CD4-positive, alpha-beta memory T cell (primary cell): ENCODE measurements around the gene LFNG. TPM values are rescaled to one million over a fixed set of nuclear protein-coding genes. Genes with fewer than 3 reads are reported as not detected.
A peak's percentile ranks its signal among the peaks of the same experiment; 100 is the strongest.

ENCODE experiments used
- CTCF ChIA-PET: fragments of 350-600 bp; sonication (Branson Sonifier 250); formaldehyde crosslinking; loops from one replicate; lab custom pipeline; 2021; ENCODE audit warnings: inconsistent platforms; ENCODE audit not compliant: partially characterized antibody; lab: Charles Lee
- POLR2A ChIA-PET: fragments of 350-600 bp; sonication (Branson Sonifier 250); formaldehyde crosslinking; loops from one replicate; lab custom pipeline; 2021; ENCODE audit not compliant: partially characterized antibody; lab: Charles Lee
- DNase-seq, 5 donors: peaks; one replicate each; pipeline versions ENCODE4 v3.0.0 to v3.0.0-alpha.2; 2020 to 2022; ENCODE audit warnings: mixed read lengths in 1 of 5
- H3K27ac ChIP-seq: one replicate; pipeline ENCODE4 v1.7.0; 2013; ENCODE audit warnings: low read depth, low read length
- H3K27me3 ChIP-seq: 2 replicates; pipeline ENCODE4 v1.7.0; 2013; ENCODE audit warnings: mild to moderate bottlenecking, low read length, moderate library complexity; ENCODE audit not compliant: insufficient read depth
- H3K36me3 ChIP-seq: 2 replicates; pipeline ENCODE4 v1.7.0; 2013; ENCODE audit warnings: mild to moderate bottlenecking, low read length, moderate library complexity; ENCODE audit not compliant: insufficient read depth
- H3K4me1 ChIP-seq: 2 replicates; pipeline ENCODE4 v1.7.0; 2013; ENCODE audit warnings: mild to moderate bottlenecking, low read length, moderate library complexity; ENCODE audit not compliant: insufficient read depth
- H3K4me3 ChIP-seq, 2 donors: one replicate each; pipeline ENCODE4 v1.7.0; 2013; ENCODE audit warnings: low read length in 2 of 2, mild to moderate bottlenecking in 1 of 2
- H3K9me3 ChIP-seq, 2 donors: one replicate each; pipeline ENCODE4 v1.7.0; 2013; ENCODE audit warnings: low read length in 2 of 2, control low read depth in 1 of 2; ENCODE audit not compliant: control insufficient read depth in 1 of 2
- H3K27ac Mint-ChIP-seq, 7 donors: one replicate each; pipeline ENCODE4 v1.8.0; 2020 to 2021; ENCODE audit warnings: mixed read lengths in 7 of 7, mild to moderate bottlenecking in 6 of 7, inconsistent platforms in 3 of 7, moderate library complexity in 3 of 7
- H3K27me3 Mint-ChIP-seq, 2 donors: one replicate each; pipeline ENCODE4 v1.8.0; 2020 to 2021; ENCODE audit warnings: mixed read lengths in 2 of 2
- H3K36me3 Mint-ChIP-seq, 2 donors: one replicate each; pipeline ENCODE4 v1.8.0; 2020 to 2021; ENCODE audit warnings: mixed read lengths in 2 of 2, inconsistent platforms in 1 of 2, mild to moderate bottlenecking in 1 of 2
- H3K4me1 Mint-ChIP-seq, 4 donors: one replicate each; pipeline ENCODE4 v1.8.0; 2020 to 2021; ENCODE audit warnings: mixed read lengths in 4 of 4, mild to moderate bottlenecking in 1 of 4
- H3K4me3 Mint-ChIP-seq, 8 donors: one replicate each; pipeline ENCODE4 v1.8.0; 2020 to 2021; ENCODE audit warnings: mixed read lengths in 8 of 8, mild to moderate bottlenecking in 7 of 8, moderate library complexity in 6 of 8, inconsistent platforms in 3 of 8
- H3K9me3 Mint-ChIP-seq, 8 donors: one replicate each; pipeline ENCODE4 v1.8.0; 2020 to 2021; ENCODE audit warnings: mixed read lengths in 8 of 8, mild to moderate bottlenecking in 5 of 8, inconsistent platforms in 3 of 8, moderate library complexity in 1 of 8
- intact Hi-C: fragments of 100-400 bp; cut with micrococcal nuclease; formaldehyde crosslinking; loops from one replicate; pipeline ENCODE4 v1.15.1; 2023
- polyA plus RNA-seq, 2 donors: library from polyadenylated mRNA; unstranded; fragments of 300-500 nt; fragmentation: Illumina TruSeq; gene quantifications; one replicate each; pipeline ENCODE4 v1.2.3, GENCODE V29; 2021
- total RNA-seq, 2 experiments: library from RNA; stranded (reverse); gene quantifications; one replicate each; pipeline ENCODE4 v1.2.3, GENCODE V29; 2021

LFNG gene
- total and polyA plus RNA-seq, 4 experiments from 2014 or later: 0.09 to 127 (median 64.3) TPM

DNA sequence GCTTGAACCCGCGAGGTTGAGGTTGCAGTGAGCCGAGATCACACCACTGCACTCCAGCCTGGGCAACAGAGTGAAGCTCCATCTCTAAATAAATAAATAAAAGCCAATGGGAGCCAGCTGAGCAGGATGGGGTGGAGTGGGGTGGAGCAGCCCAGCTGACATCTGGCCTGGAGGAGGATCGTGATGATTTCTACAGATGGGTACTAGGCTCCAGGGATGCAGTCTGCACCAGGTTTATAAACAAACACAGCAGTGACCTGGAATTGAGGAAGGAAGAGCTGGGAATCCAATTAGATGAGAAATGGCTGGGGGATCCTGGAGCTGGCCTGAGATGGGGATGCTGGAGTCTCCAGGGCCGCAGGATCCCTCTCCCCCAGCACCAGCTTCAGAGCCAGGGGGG lies 36.1 kb upstream of the LFNG start:
- H3K36me3 Mint-ChIP-seq: no peaks in the 10 kb centered on the region
- Histone ChIP-seq H3K27me3 (no peaks in the 10 kb centered on the region), H3K27ac (no peak overlapping the region), H3K4me3 (no peak overlapping the region), H3K36me3 (no peaks in the 10 kb centered on the region), H3K4me1 (no peaks in the 10 kb centered on the region), H3K9me3 (no peaks in the 10 kb centered on the region)
- ChIA-PET POLR2A (no interaction called here), CTCF (interaction anchor here (1.0 to 2.1 kb wide), 4 partner anchors 18 to 226 kb away, joined by 3 to 7 read pairs (median 3); no protein-coding TSS in a partner anchor)
- peaks cover 0 to 1% (median 0%) of the 10 kb centered on the region in 4 donors for H3K4me1 Mint-ChIP-seq
- H3K4me3 Mint-ChIP-seq: no peak overlapping the region
- no peak for DNase-seq
- H3K9me3 Mint-ChIP-seq: peaks cover 0 to 7% (median 5%) of the 10 kb centered on the region in 8 donors
- H3K27me3 Mint-ChIP-seq: no peaks in the 10 kb centered on the region
- intact Hi-C loops: no loop called here
- H3K27ac Mint-ChIP-seq: no peak overlapping the region

- Mint-ChIP-seq H3K9me3 (peaks cover 0 to 7% (median 5%) of the 10 kb centered on the region in 8 donors), H3K4me1 (peaks cover 0 to 9% (median under 1%) of the 10 kb centered on the region in 4 donors), H3K36me3 (no peaks in the 10 kb centered on the region), H3K27ac (no peak overlapping the region), H3K4me3 (no peak overlapping the region), H3K27me3 (peaks cover 0 to 2% of the 10 kb centered on the region in 2 donors)
- Histone ChIP-seq H3K27ac (no peak overlapping the region), H3K27me3 (no peaks in the 10 kb centered on the region), H3K36me3 (no peaks in the 10 kb centered on the region), H3K4me1 (no peaks in the 10 kb centered on the region), H3K9me3 (no peaks in the 10 kb centered on the region), H3K4me3 (no peak overlapping the region)
- DNase-seq: no peak
- ChIA-PET POLR2A (interaction anchor here (0.6 kb wide), 1 partner anchor 81 kb away, joined by 3 read pairs; no protein-coding TSS in a partner anchor), CTCF (no interaction called here)
- intact Hi-C loops: no loop called here
Measured at GRCh38 chr7:2484868-2485267, 34.7 kb upstream of the LFNG start.

GRCh38 chr7:2487586-2488271 lies 31.8 kb upstream of the LFNG start:
- Mint-ChIP-seq H3K4me1 (peaks cover 0 to 9% (median 3%) of the 10 kb centered on the region in 4 donors), H3K4me3 (no peak overlapping the region), H3K36me3 (no peaks in the 10 kb centered on the region), H3K27ac (peak overlapping the region in 1 of 7 donors; percentile 22), H3K9me3 (peaks cover 0 to 6% (median 5%) of the 10 kb centered on the region in 8 donors), H3K27me3 (peaks cover 0 to 2% of the 10 kb centered on the region in 2 donors)
- H3K27ac ChIP-seq: no peak overlapping the region
- ChIA-PET POLR2A (interaction anchor here (0.8 kb wide), 1 partner anchor 27 kb away, joined by 3 read pairs; no protein-coding TSS in a partner anchor), CTCF (interaction anchor here (2.1 kb wide), 1 partner anchor 9 kb away, joined by 8 read pairs; no protein-coding TSS in a partner anchor)
- DNase-seq: no peak
- no peak overlapping the region for H3K4me3 ChIP-seq
- no peaks in the 10 kb centered on the region for H3K4me1 ChIP-seq
- no peaks in the 10 kb centered on the region for H3K27me3 ChIP-seq
- intact Hi-C loops: no loop called here
- H3K9me3 ChIP-seq: no peaks in the 10 kb centered on the region
- no peaks in the 10 kb centered on the region for H3K36me3 ChIP-seq

GRCh38 chr7:2488272-2488645 lies 31.3 kb upstream of the LFNG start:
- H3K4me3 ChIP-seq: no peak overlapping the region
- POLR2A ChIA-PET: no interaction called here
- H3K36me3 ChIP-seq: no peaks in the 10 kb centered on the region
- H3K27ac ChIP-seq: no peak overlapping the region
- Mint-ChIP-seq H3K9me3 (peaks cover 0 to 3% (median 0%) of the 10 kb centered on the region in 8 donors), H3K4me1 (peaks cover 0 to 9% (median 3%) of the 10 kb centered on the region in 4 donors), H3K27me3 (peaks cover 0 to 2% of the 10 kb centered on the region in 2 donors), H3K36me3 (no peaks in the 10 kb centered on the region), H3K27ac (no peak overlapping the region), H3K4me3 (no peak overlapping the region)
- intact Hi-C loops: no loop called here
- H3K9me3 ChIP-seq: no peaks in the 10 kb centered on the region
- no peaks in the 10 kb centered on the region for H3K27me3 ChIP-seq
- H3K4me1 ChIP-seq: no peaks in the 10 kb centered on the region
- no peak for DNase-seq
- CTCF ChIA-PET: interaction anchor here (2.1 kb wide), 1 partner anchor 9 kb away, joined by 8 read pairs; no protein-coding TSS in a partner anchor

- H3K9me3 ChIP-seq: no peaks in the 10 kb centered on the region
- DNase-seq: no peak
- H3K4me3 Mint-ChIP-seq: no peak overlapping the region
- H3K27me3 Mint-ChIP-seq: peaks cover 2% of the 10 kb centered on the region in 2 donors
- POLR2A ChIA-PET: no interaction called here
- no peak overlapping the region for H3K27ac ChIP-seq
- peaks cover 0 to 9% (median 4%) of the 10 kb centered on the region in 4 donors for H3K4me1 Mint-ChIP-seq
- H3K9me3 Mint-ChIP-seq: peaks cover 0 to 2% (median 0%) of the 10 kb centered on the region in 8 donors
- peak overlapping the region in 1 of 7 donors; percentile 73 for H3K27ac Mint-ChIP-seq
- H3K27me3 ChIP-seq: no peaks in the 10 kb centered on the region
- H3K4me3 ChIP-seq: no peak overlapping the region
- H3K36me3 ChIP-seq: no peaks in the 10 kb centered on the region
- CTCF ChIA-PET: interaction anchor here (2.1 kb wide), 1 partner anchor 10 kb away, joined by 8 read pairs; no protein-coding TSS in a partner anchor
- no peaks in the 10 kb centered on the region for H3K4me1 ChIP-seq
- no peaks in the 10 kb centered on the region for H3K36me3 Mint-ChIP-seq
- intact Hi-C loops: no loop called here
Measured at GRCh38 chr7:2488681-2489080, 30.9 kb upstream of the LFNG start.

GRCh38 chr7:2490181-2490651 lies 29.4 kb upstream of the LFNG start:
- H3K4me3 ChIP-seq: no peak overlapping the region
- Mint-ChIP-seq H3K4me1 (peaks cover 0 to 9% (median 4%) of the 10 kb centered on the region in 4 donors), H3K27ac (no peak overlapping the region), H3K9me3 (peaks cover 0 to 2% (median 0%) of the 10 kb centered on the region in 8 donors), H3K36me3 (no peaks in the 10 kb centered on the region), H3K27me3 (peaks cover 2% of the 10 kb centered on the region in 2 donors), H3K4me3 (no peak overlapping the region)
- intact Hi-C loops: no loop called here
- ChIA-PET CTCF (no interaction called here), POLR2A (no interaction called here)
- H3K9me3 ChIP-seq: no peaks in the 10 kb centered on the region
- no peaks in the 10 kb centered on the region for H3K4me1 ChIP-seq
- no peak overlapping the region for H3K27ac ChIP-seq
- no peaks in the 10 kb centered on the region for H3K36me3 ChIP-seq
- no peak for DNase-seq
- H3K27me3 ChIP-seq: no peaks in the 10 kb centered on the region

DNA sequence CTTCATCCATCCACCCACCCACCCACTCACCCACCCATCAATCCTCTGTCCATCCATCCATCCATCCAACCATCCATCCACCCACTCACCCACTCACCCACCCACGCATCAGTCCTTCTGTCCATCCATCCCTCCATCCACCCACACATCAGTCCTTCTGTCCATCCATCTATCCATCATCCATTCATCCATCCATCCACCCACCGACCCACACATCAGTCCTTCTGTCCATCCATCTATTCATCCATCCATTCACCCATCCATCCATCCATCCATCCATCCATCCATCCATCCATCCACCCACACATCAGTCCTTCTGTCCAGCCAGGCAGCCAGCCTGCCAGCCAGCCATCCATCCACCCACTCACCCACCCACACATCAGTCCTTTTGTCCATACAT lies 27.5 kb upstream of the LFNG start:
- no peaks in the 10 kb centered on the region for H3K9me3 ChIP-seq
- H3K9me3 Mint-ChIP-seq: peaks cover 0 to 2% (median 0%) of the 10 kb centered on the region in 8 donors
- H3K27ac Mint-ChIP-seq: no peak overlapping the region
- H3K36me3 ChIP-seq: no peaks in the 10 kb centered on the region
- no peak overlapping the region for H3K4me3 Mint-ChIP-seq
- ChIA-PET CTCF (no interaction called here), POLR2A (no interaction called here)
- peaks cover 2 to 3% of the 10 kb centered on the region in 2 donors for H3K27me3 Mint-ChIP-seq
- intact Hi-C loops: no loop called here
- H3K36me3 Mint-ChIP-seq: no peaks in the 10 kb centered on the region
- no peak overlapping the region for H3K27ac ChIP-seq
- peaks cover 0 to 9% (median 4%) of the 10 kb centered on the region in 4 donors for H3K4me1 Mint-ChIP-seq
- no peaks in the 10 kb centered on the region for H3K4me1 ChIP-seq
- H3K27me3 ChIP-seq: no peaks in the 10 kb centered on the region
- H3K4me3 ChIP-seq: no peak overlapping the region
- DNase-seq: no peak
